Stimulated activated effector memory CD8-positive, alpha-beta T cell treated with anti-CD3 and anti-CD28 coated beads, Interleukin-12 subunit alpha, Interleukin-12 subunit beta, amount 100 ng/mL, for 72 hours (primary cell): ENCODE measurements around the gene XPO6.
"Not testable (repeated sequence)": the region's sequence is repeated elsewhere in the genome, so short reads cannot be mapped to it uniquely, and the experiment has no call there.

Experiments
- ATAC-seq: fragments of 150-1000 bp; cut with Tn5 transposase; 2 replicates; pipeline ENCODE4 v1.10.0; 2021
- DNase-seq, 2 donors: peaks; one replicate each; pipeline ENCODE4 v3.0.0; 2021 to 2022; ENCODE audit warnings: low spot score in 2 of 2
- H3K27ac Mint-ChIP-seq: one replicate; pipeline ENCODE4 v1.8.0; 2022; ENCODE audit warnings: mild to moderate bottlenecking, mixed read lengths
- H3K36me3 Mint-ChIP-seq: one replicate; pipeline ENCODE4 v1.8.0; 2022; ENCODE audit warnings: mild to moderate bottlenecking, mixed read lengths
- H3K4me1 Mint-ChIP-seq: one replicate; pipeline ENCODE4 v1.8.0; 2022; ENCODE audit warnings: mixed read lengths
- H3K4me3 Mint-ChIP-seq: one replicate; pipeline ENCODE4 v1.8.0; 2022; ENCODE audit warnings: mild to moderate bottlenecking, mixed read lengths
- H3K9me3 Mint-ChIP-seq: one replicate; pipeline ENCODE4 v1.8.0; 2022; ENCODE audit warnings: mixed read lengths

Gene XPO6

GRCh38 chr16:28130099-28131088, 81.4 kb downstream of the XPO6 start:
- ATAC-seq, result no peak
- Mint-ChIP-seq H3K4me3 (no peak overlapping the region), H3K27ac (peak overlapping the region; percentile 81), H3K36me3 (peaks cover 99% of the 10 kb centered on the region), H3K4me1 (peaks cover 37% of the 10 kb centered on the region), H3K9me3 (no peaks in the 10 kb centered on the region)
- DNase-seq, result no peak

GRCh38 chr16:28126684-28127620, 84.8 kb downstream of the XPO6 start:
- Mint-ChIP-seq H3K4me3 (peak overlapping the region; percentile 7), H3K36me3 (peaks cover 99% of the 10 kb centered on the region), H3K27ac (peak overlapping the region; percentile 92), H3K4me1 (peaks cover 37% of the 10 kb centered on the region), H3K9me3 (no peaks in the 10 kb centered on the region)
- DNase-seq (no peak), ATAC-seq (peak; percentile 74)

- H3K4me1 Mint-ChIP-seq, result peaks cover 36% of the 10 kb centered on the region
- DNase-seq (no peak), ATAC-seq (no peak)
- no peak overlapping the region for H3K4me3 Mint-ChIP-seq
- peaks cover 99% of the 10 kb centered on the region for H3K36me3 Mint-ChIP-seq
- peak overlapping the region; percentile 92 for H3K27ac Mint-ChIP-seq
- H3K9me3 Mint-ChIP-seq, result no peaks in the 10 kb centered on the region
These were observed 86.2 kb downstream of the XPO6 start for GRCh38 chr16:28125592-28125991.

GRCh38 chr16:28121527-28121926, 90.2 kb downstream of the XPO6 start:
- Mint-ChIP-seq H3K27ac (peak overlapping the region; percentile 53), H3K36me3 (peaks cover 99% of the 10 kb centered on the region), H3K4me1 (peaks cover 3% of the 10 kb centered on the region), H3K4me3 (no peak overlapping the region), H3K9me3 (no peaks in the 10 kb centered on the region)
- ATAC-seq (no peak), DNase-seq (no peak)

GRCh38 chr16:28120754-28121153, 91.0 kb downstream of the XPO6 start:
- Mint-ChIP-seq H3K9me3 (no peaks in the 10 kb centered on the region), H3K4me3 (no peak overlapping the region), H3K4me1 (peaks cover 5% of the 10 kb centered on the region), H3K36me3 (peaks cover 100% of the 10 kb centered on the region), H3K27ac (peak overlapping the region; percentile 53)
- DNase-seq (no peak), ATAC-seq (no peak)

GRCh38 chr16:28118637-28119036, 93.1 kb downstream of the XPO6 start:
- ATAC-seq (no peak), DNase-seq (no peak)
- peak overlapping the region; percentile 30 for H3K27ac Mint-ChIP-seq
- H3K4me3 Mint-ChIP-seq, result no peak overlapping the region
- H3K36me3 Mint-ChIP-seq, result peaks cover 100% of the 10 kb centered on the region
- H3K4me1 Mint-ChIP-seq, result peaks cover 5% of the 10 kb centered on the region
- no peaks in the 10 kb centered on the region for H3K9me3 Mint-ChIP-seq

GRCh38 chr16:28117168-28117565, 94.6 kb downstream of the XPO6 start:
- peaks cover 100% of the 10 kb centered on the region for H3K36me3 Mint-ChIP-seq
- H3K27ac Mint-ChIP-seq, result peak overlapping the region; percentile 74

GRCh38 chr16:28115866-28116265, 95.9 kb downstream of the XPO6 start:
- DNase-seq, ATAC-seq, H3K4me3 Mint-ChIP-seq, H3K9me3 Mint-ChIP-seq: not testable (repeated sequence)
- Mint-ChIP-seq H3K4me1 (peaks cover 19% of the 10 kb centered on the region), H3K36me3 (peaks cover 100% of the 10 kb centered on the region), H3K27ac (peak overlapping the region; percentile 74)

More at GRCh38 chr16:28117168-28117565, 94.6 kb downstream of the XPO6 start:
- no peak for DNase-seq
- no peak for ATAC-seq
- Mint-ChIP-seq H3K4me1 (peaks cover 19% of the 10 kb centered on the region), H3K4me3 (no peak overlapping the region), H3K9me3 (no peaks in the 10 kb centered on the region)

GRCh38 chr16:28112908-28113307, 98.9 kb downstream of the XPO6 start:
- H3K27ac Mint-ChIP-seq, result peak overlapping the region; percentile 88
- DNase-seq, result peak in 1 of 2 donors; percentile 74
- peaks cover 100% of the 10 kb centered on the region for H3K36me3 Mint-ChIP-seq
- peak overlapping the region; percentile 24 for H3K4me3 Mint-ChIP-seq
- peaks cover 30% of the 10 kb centered on the region for H3K4me1 Mint-ChIP-seq
- H3K9me3 Mint-ChIP-seq, result no peaks in the 10 kb centered on the region
- peak; percentile 98 for ATAC-seq

- peaks cover 100% of the 10 kb centered on the region for H3K36me3 Mint-ChIP-seq
- no peak for DNase-seq
- no peak for ATAC-seq
- peak overlapping the region; percentile 56 for H3K27ac Mint-ChIP-seq
- H3K4me1 Mint-ChIP-seq, result peaks cover 25% of the 10 kb centered on the region
- H3K9me3 Mint-ChIP-seq, result no peaks in the 10 kb centered on the region
- no peak overlapping the region for H3K4me3 Mint-ChIP-seq
These were observed 100.8 kb downstream of the XPO6 start for GRCh38 chr16:28110977-28111376.

- Mint-ChIP-seq H3K27ac (peak overlapping the region; percentile 56), H3K9me3 (no peaks in the 10 kb centered on the region), H3K4me3 (no peak overlapping the region), H3K36me3 (peaks cover 100% of the 10 kb centered on the region), H3K4me1 (peaks cover 25% of the 10 kb centered on the region)
- ATAC-seq, result no peak
- no peak for DNase-seq
These were observed 101.3 kb downstream of the XPO6 start for GRCh38 chr16:28110479-28110878.

GRCh38 chr16:28110074-28110473, 101.7 kb downstream of the XPO6 start:
- Mint-ChIP-seq H3K36me3 (peaks cover 100% of the 10 kb centered on the region), H3K9me3 (no peaks in the 10 kb centered on the region), H3K27ac (peak overlapping the region; percentile 56), H3K4me1 (peaks cover 25% of the 10 kb centered on the region), H3K4me3 (no peak overlapping the region)
- DNase-seq (no peak), ATAC-seq (no peak)

GRCh38 chr16:28108590-28109247, 103.0 kb downstream of the XPO6 start:
- peaks cover 25% of the 10 kb centered on the region for H3K4me1 Mint-ChIP-seq
- H3K4me3 Mint-ChIP-seq, result no peak overlapping the region
- no peak for ATAC-seq
- peak overlapping the region; percentile 56 for H3K27ac Mint-ChIP-seq
- H3K36me3 Mint-ChIP-seq, result peaks cover 100% of the 10 kb centered on the region
- no peak for DNase-seq
- H3K9me3 Mint-ChIP-seq, result no peaks in the 10 kb centered on the region

GRCh38 chr16:28107232-28107631, 104.5 kb downstream of the XPO6 start:
- DNase-seq (no peak), ATAC-seq (no peak)
- no peak overlapping the region for H3K4me3 Mint-ChIP-seq
- peak overlapping the region; percentile 56 for H3K27ac Mint-ChIP-seq
- H3K4me1 Mint-ChIP-seq, result peaks cover 12% of the 10 kb centered on the region
- no peaks in the 10 kb centered on the region for H3K9me3 Mint-ChIP-seq
- H3K36me3 Mint-ChIP-seq, result peaks cover 100% of the 10 kb centered on the region
